ENCODE data around the gene ZNF697.

ZNF697 gene

DNA sequence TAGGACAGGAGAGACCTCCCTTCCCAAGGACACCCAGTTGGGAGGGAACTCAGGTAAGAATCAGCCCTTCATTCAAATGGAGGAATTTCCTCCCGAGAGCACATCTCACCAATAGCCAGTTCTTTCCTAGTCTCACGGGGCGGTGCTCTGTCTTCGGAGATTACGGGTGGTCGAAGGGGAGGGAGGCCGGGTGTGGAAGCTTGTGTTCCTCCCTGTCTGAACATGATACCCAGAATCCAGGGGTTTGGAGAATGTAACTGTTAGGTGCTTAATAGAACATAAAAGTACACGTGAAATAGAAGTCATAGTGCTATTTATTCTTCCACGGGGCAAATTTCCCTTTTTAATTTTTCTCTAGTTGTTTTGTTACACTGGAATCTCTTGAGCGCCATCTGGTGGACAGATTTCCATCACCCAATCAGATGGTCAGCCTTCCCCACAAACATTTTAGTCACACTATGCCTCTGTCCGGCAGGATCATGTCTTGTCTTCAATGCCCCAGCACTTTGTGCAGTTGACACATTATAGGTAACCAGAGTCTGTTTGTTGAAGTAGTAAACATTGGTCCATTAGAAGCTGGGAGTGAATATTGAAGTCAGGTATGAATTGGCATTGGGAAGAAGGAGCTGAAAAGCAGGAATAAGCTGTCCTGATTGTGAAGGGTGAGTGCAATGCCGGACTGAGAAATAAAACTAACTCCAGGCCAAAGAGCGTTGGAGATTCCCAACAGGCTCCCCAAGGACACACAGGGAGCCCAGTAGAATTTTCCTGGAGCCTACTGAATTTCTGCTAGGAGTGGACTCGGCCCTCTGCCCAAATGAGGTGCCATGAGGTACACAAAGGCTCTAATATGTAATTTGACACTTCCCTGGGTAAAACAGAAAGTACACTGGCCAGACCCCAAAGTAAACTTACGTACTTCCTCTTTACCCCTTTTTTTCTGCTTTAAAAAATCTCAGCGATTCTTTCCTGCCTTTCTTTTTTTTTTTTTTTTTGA lies 27.6 kb upstream of the ZNF697 start:
- TF ChIP-seq ZNF274 (IDR thresholded peaks at IDR 0.05; ENCODE audit: low read depth, low read length), result no peak
- H3K4me3 ChIP-seq (ENCODE audit: low read length), result peak overlapping the region; percentile 47; the same call in 1 of the 2 replicates

DNA sequence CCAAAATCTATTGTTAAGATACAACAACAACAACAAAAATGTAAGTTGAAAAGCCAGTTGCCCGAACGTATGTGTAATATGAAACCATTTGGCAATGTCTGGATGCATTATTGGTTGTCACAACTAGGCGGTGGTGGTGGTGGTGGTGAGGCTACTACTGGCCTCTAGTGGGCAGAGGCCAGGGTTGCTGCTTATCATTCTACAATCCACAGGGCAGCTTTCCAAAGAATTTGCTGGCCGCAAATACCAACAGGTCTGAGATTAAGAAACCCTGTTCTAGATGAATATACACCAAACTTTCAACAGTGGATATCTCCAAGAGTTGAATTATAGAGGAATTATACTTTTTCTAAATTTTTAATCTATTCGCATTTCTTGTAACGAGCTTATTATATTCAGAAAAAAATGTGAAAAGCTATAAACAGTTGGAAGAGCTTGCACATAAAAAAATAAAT lies 26.8 kb upstream of the ZNF697 start:
- no peak for TF ChIP-seq ZNF274 (IDR thresholded peaks at IDR 0.05; ENCODE audit: low read depth, low read length)
- H3K4me3 ChIP-seq (ENCODE audit: low read length), result no peak overlapping the region

DNA sequence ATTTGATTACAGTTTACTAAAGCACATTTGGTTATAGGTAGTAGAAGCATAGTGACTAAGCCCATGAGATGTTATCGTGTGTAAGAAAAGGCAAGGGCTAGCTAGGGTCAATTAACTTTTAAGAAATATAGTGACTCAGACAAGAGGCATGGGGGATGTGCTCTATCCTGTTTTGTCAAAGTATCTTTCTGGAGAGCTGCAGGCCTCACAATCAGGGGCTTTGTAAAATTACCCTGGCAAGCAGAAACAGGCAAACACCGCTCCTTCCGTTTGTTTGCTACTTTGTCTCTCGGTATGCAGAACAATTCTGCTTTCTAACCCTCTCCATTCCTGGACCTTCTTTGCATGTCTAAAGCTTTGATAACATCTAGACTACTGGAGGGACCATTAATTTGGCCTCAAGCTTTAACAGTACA lies 26.1 kb upstream of the ZNF697 start:
- TF ChIP-seq ZNF274 (IDR thresholded peaks at IDR 0.05; ENCODE audit: low read depth, low read length), result no peak
- H3K4me3 ChIP-seq (ENCODE audit: low read length), result no peak overlapping the region

DNA sequence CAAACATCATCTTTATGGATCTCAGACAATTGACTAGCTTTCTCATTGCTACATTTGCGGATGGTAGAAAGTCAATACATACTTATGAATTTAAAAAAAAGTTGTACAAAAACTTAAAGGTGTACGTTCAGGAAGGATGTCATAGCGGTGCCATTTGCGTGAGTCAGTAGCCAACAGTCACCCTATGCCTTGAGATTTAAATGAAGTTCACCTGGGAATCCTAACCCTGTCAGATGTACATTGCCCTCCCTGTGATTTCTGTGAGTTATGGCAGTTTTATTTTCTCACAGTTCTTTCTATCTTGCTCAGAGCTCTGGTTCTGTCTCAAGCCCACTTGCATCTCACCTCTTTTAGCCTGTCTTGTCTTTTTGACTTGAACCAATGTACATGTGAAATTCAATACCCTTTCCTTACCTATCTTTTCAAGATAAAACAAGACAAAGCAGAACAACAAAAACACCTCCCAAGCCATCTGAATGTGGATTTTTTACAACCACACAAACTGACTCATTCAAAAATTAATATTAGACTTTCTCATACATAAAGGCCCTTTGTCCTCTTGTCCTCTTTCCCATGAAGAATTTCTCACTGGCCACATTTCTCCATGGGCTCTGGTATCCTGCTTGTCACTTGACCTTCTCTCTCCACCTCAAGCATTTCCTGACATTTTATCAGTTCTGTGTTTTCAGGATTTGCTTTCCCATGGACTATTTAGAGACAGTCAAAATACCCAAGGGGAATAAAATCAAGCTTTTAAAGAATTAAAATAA lies 25.3 kb upstream of the ZNF697 start:
- TF ChIP-seq ZNF274 (IDR thresholded peaks at IDR 0.05; ENCODE audit: low read depth, low read length), result no peak
- no peak overlapping the region for H3K4me3 ChIP-seq (ENCODE audit: low read length)

DNA sequence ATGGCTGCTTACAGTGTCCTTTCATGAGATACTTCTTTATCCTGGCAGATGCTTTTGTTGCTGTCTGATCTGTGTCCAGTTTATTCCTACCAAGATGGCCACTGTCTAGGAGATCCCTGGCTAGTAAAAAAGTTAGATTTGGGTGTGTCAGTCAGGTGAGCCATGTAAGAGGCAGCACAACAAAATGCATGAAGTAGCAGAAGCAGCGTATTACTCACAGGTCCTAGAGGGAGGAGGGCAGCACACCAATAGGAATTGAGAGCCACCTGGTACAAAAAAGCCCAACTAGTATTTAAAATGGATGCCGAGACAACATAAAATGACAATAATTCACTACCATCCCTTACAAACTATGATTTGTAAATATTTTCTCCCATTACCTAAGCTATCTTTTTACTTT lies 22.8 kb upstream of the ZNF697 start:
- H3K4me3 ChIP-seq (ENCODE audit: low read length), result no peak overlapping the region
- no peak for TF ChIP-seq ZNF274 (IDR thresholded peaks at IDR 0.05; ENCODE audit: low read depth, low read length)

DNA sequence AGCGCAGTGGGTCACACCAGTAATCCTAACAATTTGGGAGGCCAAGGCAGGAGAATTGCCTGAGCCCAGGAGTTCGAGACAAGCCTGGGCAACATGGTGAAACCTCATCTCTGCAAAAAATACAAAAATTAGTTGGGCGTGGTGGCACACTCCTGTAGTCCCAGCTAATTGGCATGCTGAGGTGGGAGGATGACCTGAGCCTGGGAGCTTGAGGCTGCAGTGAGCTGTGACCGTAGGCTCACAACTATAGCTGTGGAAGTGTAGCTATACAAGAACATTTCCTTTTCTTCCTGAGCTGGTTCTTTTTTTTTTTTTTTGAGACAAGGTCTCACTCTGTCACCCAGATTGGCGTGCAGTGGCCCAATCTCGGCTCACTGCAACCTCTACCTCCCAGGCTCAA lies 19.1 kb upstream of the ZNF697 start:
- no peak overlapping the region for H3K4me3 ChIP-seq (ENCODE audit: low read length)
- TF ChIP-seq ZNF274 (IDR thresholded peaks at IDR 0.05; ENCODE audit: low read depth, low read length), result no peak

DNA sequence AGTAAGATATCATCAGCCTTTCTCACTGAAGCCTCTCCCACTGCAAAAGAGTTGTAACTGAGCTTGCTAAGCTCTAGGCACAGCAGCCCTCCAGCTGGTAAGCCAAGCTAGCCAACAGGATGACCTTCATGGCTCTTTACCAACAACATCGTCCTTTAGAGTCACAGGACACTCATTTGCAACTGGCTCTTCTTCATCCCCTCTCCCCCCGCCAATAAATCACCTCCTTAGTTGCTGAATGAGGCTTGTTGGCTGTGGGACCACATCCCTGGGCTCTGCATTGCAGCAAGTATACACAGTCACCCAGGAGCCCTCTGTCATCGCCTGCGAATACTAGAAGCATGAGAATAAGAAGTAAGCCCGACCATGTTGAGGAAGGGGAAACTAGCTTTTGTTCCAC lies 16.0 kb upstream of the ZNF697 start:
- H3K4me3 ChIP-seq (ENCODE audit: low read length), result no peak overlapping the region
- TF ChIP-seq ZNF274 (IDR thresholded peaks at IDR 0.05; ENCODE audit: low read depth, low read length), result no peak

DNA sequence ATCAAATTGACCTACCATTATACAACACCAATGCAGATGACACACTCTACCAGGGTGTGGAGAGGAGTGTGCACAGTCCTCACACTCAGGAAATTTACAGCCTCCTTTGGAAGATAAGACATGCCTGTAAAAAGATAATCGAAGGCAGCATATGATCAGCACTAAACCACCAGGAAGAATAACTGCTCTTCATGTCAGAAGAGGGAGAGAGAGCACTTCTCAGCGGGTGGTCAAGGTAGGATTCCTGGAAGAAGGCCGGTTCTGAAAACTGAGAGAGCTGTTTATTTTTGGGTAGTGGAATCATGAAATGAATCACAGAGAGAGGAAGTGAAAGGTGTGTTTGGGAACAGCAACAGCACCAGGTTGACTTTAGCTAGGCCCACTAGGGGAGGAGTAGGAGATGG lies 14.0 kb upstream of the ZNF697 start:
- H3K4me3 ChIP-seq (ENCODE audit: low read length), result peak overlapping the region; percentile 4; the same call in 1 of the 2 replicates
- no peak for TF ChIP-seq ZNF274 (IDR thresholded peaks at IDR 0.05; ENCODE audit: low read depth, low read length)

DNA sequence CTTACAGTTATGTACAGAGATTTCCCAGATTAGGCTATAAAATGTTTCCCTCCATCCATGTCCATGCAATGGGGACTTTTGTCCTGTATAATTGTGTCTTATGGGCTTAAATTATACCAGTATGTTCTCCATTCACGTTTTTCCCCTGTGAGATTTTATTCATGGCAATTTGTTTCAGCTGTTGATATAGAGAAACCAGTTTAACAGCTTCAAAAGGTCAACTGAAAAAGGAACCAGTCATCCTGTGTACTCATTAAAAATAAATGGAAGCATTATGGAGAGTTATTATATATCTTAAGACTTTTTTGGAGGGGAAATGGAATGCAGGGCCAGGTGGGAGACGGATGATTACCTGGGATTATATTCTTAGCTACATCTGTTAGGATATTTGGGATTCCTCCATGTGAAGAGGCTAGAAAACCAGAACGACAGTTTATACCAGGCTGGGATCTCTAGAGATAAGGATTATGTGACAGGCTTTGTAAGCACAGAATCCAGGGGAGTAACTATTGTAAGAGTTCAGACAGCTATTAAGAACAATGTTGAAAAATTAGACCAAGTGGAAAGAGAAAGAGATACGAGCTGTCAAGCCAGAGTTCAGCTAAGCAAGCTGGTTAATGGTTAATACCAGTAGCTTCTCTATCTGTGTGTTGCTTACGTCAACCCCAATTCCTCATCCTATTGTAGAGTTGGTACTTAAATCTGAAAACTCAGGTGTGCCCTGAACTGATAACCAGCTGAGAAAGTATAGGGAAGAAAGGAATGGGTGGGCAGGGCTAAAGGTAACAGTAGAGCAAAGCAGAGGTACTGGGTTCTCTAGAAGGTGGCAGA lies 12.4 kb upstream of the ZNF697 start:
- H3K4me3 ChIP-seq (ENCODE audit: low read length), result 0 out of 2 replicates have a peak overlapping the region, but pooled peaks have one; percentile 29

DNA sequence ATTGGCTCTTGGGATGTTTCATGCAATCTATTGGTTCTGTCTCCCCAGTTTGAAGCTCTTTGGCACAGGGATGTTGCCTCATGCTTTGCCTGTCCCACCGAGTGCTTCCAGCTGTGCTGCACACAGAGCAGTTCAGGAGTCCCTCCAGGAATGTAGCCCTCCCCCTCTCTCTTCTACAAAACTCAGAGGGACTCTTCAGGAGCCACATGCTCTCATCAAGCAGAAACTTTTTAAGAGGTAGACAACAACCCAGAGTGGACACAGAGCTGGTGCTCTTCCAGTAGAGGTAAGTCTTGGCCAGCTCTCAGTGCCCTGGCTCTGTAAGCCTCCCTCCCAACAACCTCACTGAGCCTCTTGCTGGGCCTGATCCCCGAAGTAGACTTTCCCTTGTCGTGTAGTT lies 11.6 kb upstream of the ZNF697 start:
- H3K4me3 ChIP-seq (ENCODE audit: low read length), result no peak overlapping the region
- TF ChIP-seq ZNF274 (IDR thresholded peaks at IDR 0.05; ENCODE audit: low read depth, low read length), result no peak

More for the DNA sequence above, 12.4 kb upstream of the ZNF697 start:
- no peak for TF ChIP-seq ZNF274 (IDR thresholded peaks at IDR 0.05; ENCODE audit: low read depth, low read length)

DNA sequence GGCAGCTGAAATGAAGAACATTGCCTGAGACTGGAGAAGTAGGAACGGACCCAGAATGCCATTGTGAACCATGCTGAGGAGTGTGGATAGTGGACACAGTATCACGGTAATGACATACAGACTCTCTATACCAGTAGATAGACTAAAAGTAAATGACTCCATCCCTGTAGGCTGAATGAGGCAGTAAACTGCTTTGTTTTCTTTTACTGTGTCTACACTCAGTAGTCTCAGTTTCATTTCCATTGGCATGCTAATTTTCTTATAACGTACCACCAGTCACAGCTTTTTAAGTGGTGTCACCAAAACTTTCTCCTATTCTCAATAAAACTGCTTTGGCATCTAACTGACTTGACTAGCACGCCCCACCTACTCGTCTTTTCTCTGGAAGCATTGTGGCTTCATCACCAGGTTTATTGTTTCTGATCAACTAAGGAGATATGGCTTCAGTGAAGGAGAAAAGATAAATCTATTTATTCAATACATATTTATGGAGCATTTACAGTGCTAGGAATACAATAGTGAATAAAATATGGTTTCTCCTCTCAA lies 8.4 kb upstream of the ZNF697 start:
- no peak overlapping the region for H3K4me3 ChIP-seq (ENCODE audit: low read length)
- no peak for TF ChIP-seq ZNF274 (IDR thresholded peaks at IDR 0.05; ENCODE audit: low read depth, low read length)

DNA sequence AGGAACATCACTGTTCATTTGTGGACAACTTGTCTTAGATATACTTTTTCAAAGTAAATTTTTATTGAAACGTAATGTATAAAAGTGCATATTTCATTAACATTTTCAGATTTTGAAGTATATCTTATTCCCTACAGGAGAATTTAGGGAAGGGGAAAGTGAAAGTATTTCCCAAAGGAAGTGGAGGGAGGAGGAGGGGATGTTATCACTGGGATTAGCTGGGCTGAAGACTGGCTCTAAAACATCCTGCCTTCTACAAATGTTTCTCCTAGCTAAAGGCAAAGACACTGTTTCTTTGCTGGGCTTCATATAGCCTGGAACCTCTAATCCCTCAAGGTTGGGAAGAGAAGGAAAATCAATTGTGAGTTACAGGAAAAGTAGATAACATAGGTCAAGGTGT lies 7.1 kb upstream of the ZNF697 start:
- H3K4me3 ChIP-seq (ENCODE audit: low read length), result no peak overlapping the region
- TF ChIP-seq ZNF274 (IDR thresholded peaks at IDR 0.05; ENCODE audit: low read depth, low read length), result no peak

DNA sequence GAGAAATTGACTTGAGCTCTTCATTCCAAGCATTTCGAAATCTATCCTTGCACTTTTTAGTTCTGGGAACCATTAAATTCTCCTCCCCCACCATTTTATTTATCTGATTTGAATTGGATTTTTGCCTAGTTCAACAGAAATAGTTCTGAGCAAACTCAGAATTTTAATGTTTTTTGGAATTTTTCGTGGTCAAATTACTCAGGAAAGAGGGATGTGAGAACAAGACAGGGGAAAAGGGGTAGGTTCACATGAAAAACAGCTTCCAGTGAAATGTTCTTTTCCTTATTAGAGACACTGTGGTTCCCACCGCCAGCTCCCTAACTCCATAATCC lies 5.7 kb upstream of the ZNF697 start:
- no peak overlapping the region for H3K4me3 ChIP-seq (ENCODE audit: low read length)
- TF ChIP-seq ZNF274 (IDR thresholded peaks at IDR 0.05; ENCODE audit: low read depth, low read length), result no peak
